IMR-90 (cell line): Measurements from ENCODE around the gene RNFT1.

Experiments
- CEBPB ChIP-seq: IDR thresholded peaks from 2 replicates; pipeline ENCODE4 v1.6.1; 2012; ENCODE audit warnings: low read depth, low read length, improper control_type of control experiment
- ELK1 ChIP-seq: fragments of 150-350 bp; IDR thresholded peaks from 2 replicates; pipeline ENCODE4 v1.6.1; 2016; ENCODE audit warnings: low read depth, mild to moderate bottlenecking, low read length, moderate library complexity, borderline replicate concordance
- MAFK ChIP-seq: IDR thresholded peaks from 2 replicates; pipeline ENCODE4 v1.6.1; 2012; ENCODE audit warnings: low read depth, low read length, improper control_type of control experiment
- RAD21 ChIP-seq: IDR thresholded peaks from 2 replicates; pipeline ENCODE4 v1.6.1; 2012; ENCODE audit warnings: low read length, improper control_type of control experiment
- TF ChIP-seq, protein P1 (sequence below): conservative IDR thresholded peaks from 2 replicates; pipeline ENCODE4 v1.5.1; 2012; ENCODE audit warnings: mild to moderate bottlenecking, low read depth, low read length, improper control_type of control experiment

GRCh38 chr17:59950049-59950448 is 14.5 kb downstream of the RNFT1 start:
- TF ChIP-seq, protein P1, sequence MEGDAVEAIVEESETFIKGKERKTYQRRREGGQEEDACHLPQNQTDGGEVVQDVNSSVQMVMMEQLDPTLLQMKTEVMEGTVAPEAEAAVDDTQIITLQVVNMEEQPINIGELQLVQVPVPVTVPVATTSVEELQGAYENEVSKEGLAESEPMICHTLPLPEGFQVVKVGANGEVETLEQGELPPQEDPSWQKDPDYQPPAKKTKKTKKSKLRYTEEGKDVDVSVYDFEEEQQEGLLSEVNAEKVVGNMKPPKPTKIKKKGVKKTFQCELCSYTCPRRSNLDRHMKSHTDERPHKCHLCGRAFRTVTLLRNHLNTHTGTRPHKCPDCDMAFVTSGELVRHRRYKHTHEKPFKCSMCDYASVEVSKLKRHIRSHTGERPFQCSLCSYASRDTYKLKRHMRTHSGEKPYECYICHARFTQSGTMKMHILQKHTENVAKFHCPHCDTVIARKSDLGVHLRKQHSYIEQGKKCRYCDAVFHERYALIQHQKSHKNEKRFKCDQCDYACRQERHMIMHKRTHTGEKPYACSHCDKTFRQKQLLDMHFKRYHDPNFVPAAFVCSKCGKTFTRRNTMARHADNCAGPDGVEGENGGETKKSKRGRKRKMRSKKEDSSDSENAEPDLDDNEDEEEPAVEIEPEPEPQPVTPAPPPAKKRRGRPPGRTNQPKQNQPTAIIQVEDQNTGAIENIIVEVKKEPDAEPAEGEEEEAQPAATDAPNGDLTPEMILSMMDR: no peak
- TF ChIP-seq RAD21 (no peak), MAFK (no peak), CEBPB (no peak), ELK1 (no peak)
